Kidney epithelial cell (primary cell): ENCODE measurements around the gene PARP4. TPM values are rescaled to one million over a fixed set of nuclear protein-coding genes. Genes with fewer than 3 reads are reported as not detected.
"Not testable (repeated sequence)": the region's sequence is repeated elsewhere in the genome, so short reads cannot be mapped to it uniquely, and the experiment has no call there.

ENCODE experiments used
- DNase-seq: peaks from one replicate; pipeline ENCODE4 v3.0.0-alpha.2; 2010; ENCODE audit warnings: low read depth
- H3K27me3 ChIP-seq: 2 replicates; pipeline ENCODE4 v1.6.0; 2011; ENCODE audit warnings: low read length; ENCODE audit not compliant: control insufficient read depth, insufficient read depth
- H3K36me3 ChIP-seq: 2 replicates; pipeline ENCODE4 v1.5.1; 2011; ENCODE audit warnings: low read length; ENCODE audit not compliant: control insufficient read depth, insufficient read depth
- H3K4me3 ChIP-seq: 2 replicates; pipeline ENCODE4 v1.5.1; 2011; ENCODE audit warnings: low read depth, mild to moderate bottlenecking, control low read depth, low read length
- CTCF ChIP-seq: IDR thresholded peaks from 2 replicates; pipeline ENCODE4 v1.5.1; 2011; ENCODE audit warnings: mild to moderate bottlenecking, moderate library complexity, low read length, control low read depth, inconsistent platforms; ENCODE audit not compliant: insufficient read depth, poor library complexity, severe bottlenecking
- total RNA-seq: library from RNA; depleted of rRNA; stranded (reverse); fragments of >200 nt; gene quantifications from 2 replicates; pipeline ENCODE4 v1.2.3, GENCODE V29; 2015

Gene PARP4
- total RNA-seq, 1 donor from 2014 or later: 54.3 TPM

GRCh38 chr13:24489721-24490120, 22.9 kb downstream of the PARP4 start:
- Histone ChIP-seq H3K4me3 (no peak overlapping the region), H3K36me3 (peaks cover 3% of the 10 kb centered on the region)

GRCh38 chr13:24488092-24488491, 24.5 kb downstream of the PARP4 start:
- H3K4me3 ChIP-seq, DNase-seq, H3K27me3 ChIP-seq, H3K36me3 ChIP-seq: not testable (repeated sequence)

More at GRCh38 chr13:24489721-24490120, 22.9 kb downstream of the PARP4 start:
- no peaks in the 10 kb centered on the region for H3K27me3 ChIP-seq
- no peak for TF ChIP-seq CTCF
- no peak for DNase-seq

GRCh38 chr13:24486017-24486657, 26.4 kb downstream of the PARP4 start:
- H3K4me3 ChIP-seq, H3K36me3 ChIP-seq, DNase-seq, H3K27me3 ChIP-seq: not testable (repeated sequence)

- no peak for DNase-seq
- H3K27me3 ChIP-seq: no peaks in the 10 kb centered on the region
- H3K36me3 ChIP-seq: peaks cover 4% of the 10 kb centered on the region
- H3K4me3 ChIP-seq: no peak overlapping the region
- TF ChIP-seq CTCF: no peak
These were observed 38.9 kb downstream of the PARP4 start for GRCh38 chr13:24473686-24474085.

- H3K4me3 ChIP-seq, DNase-seq, H3K27me3 ChIP-seq, H3K36me3 ChIP-seq: not testable (repeated sequence)
These were observed 40.4 kb downstream of the PARP4 start for GRCh38 chr13:24472129-24472528.

GRCh38 chr13:24463078-24463477, 49.5 kb downstream of the PARP4 start:
- no peak for TF ChIP-seq CTCF
- Histone ChIP-seq H3K36me3 (no peaks in the 10 kb centered on the region), H3K4me3 (no peak overlapping the region), H3K27me3 (no peaks in the 10 kb centered on the region)
- no peak for DNase-seq

GRCh38 chr13:24460256-24460655, 52.3 kb downstream of the PARP4 start:
- DNase-seq: no peak
- no peaks in the 10 kb centered on the region for H3K27me3 ChIP-seq
- no peak overlapping the region for H3K4me3 ChIP-seq
- TF ChIP-seq CTCF: no peak
- peaks cover 1% of the 10 kb centered on the region for H3K36me3 ChIP-seq
